HG03108 (cell line): Measurements from ENCODE around the gene ZC3H4.

Source experiments
- ATAC-seq: cut with Tn5 transposase; IDR thresholded peaks from one replicate; pipeline ENCODE4 v1.9.1; 2021; ENCODE audit warnings: moderate library complexity; ENCODE audit not compliant: unreplicated experiment

Gene ZC3H4

GRCh38 chr19:47022541-47023447 is 90.8 kb downstream of the ZC3H4 start:
- no peak for ATAC-seq

- no peak for ATAC-seq
These were observed 91.4 kb downstream of the ZC3H4 start for GRCh38 chr19:47022140-47022536.

GRCh38 chr19:47021536-47022139 is 91.9 kb downstream of the ZC3H4 start:
- ATAC-seq: no peak

GRCh38 chr19:47020992-47021496 is 92.5 kb downstream of the ZC3H4 start:
- no peak for ATAC-seq

- ATAC-seq: no peak
These were observed 93.3 kb downstream of the ZC3H4 start for GRCh38 chr19:47020132-47020805.

GRCh38 chr19:47019431-47020041 is 94.0 kb downstream of the ZC3H4 start, which contains the start of gene NPAS1:
Gene NPAS1, plus strand, starts transcription at chr19:47019837. Its CDS starts 1,211 bp downstream, at chr19:47021048.
- ATAC-seq: no peak

- ATAC-seq: no peak
These were observed 94.7 kb downstream of the ZC3H4 start for GRCh38 chr19:47018923-47019322.
